ENCODE measurements around the gene PGM5.
"Not testable (repeated sequence)": the region's sequence is repeated elsewhere in the genome, so short reads cannot be mapped to it uniquely, and the experiment has no call there.

PGM5 gene

GRCh38 chr9:68356380-68357118 is at the start of gene PGM5:
Gene PGM5 (plus strand): TSS chr9:68356611. CDS start chr9:68357128, 517 bp downstream.
- not testable (repeated sequence) for DNase-seq (ENCODE audit: low spot score)

- not testable (repeated sequence) for DNase-seq (ENCODE audit: low spot score)
These were observed 49.3 kb upstream of the PGM5 start for GRCh38 chr9:68307127-68307526.

- not testable (repeated sequence) for DNase-seq (ENCODE audit: low spot score)
These were observed 48.8 kb upstream of the PGM5 start for GRCh38 chr9:68307654-68308053.

- not testable (repeated sequence) for DNase-seq (ENCODE audit: low spot score)
These were observed 45.2 kb upstream of the PGM5 start for GRCh38 chr9:68311208-68311607.

- DNase-seq (ENCODE audit: low spot score), result not testable (repeated sequence)
These were observed 38.2 kb upstream of the PGM5 start for GRCh38 chr9:68318209-68318608.

GRCh38 chr9:68323749-68324148 is 32.7 kb upstream of the PGM5 start:
- not testable (repeated sequence) for DNase-seq (ENCODE audit: low spot score)

- DNase-seq (ENCODE audit: low spot score), result not testable (repeated sequence)
These were observed 31.9 kb upstream of the PGM5 start for GRCh38 chr9:68324518-68324917.

GRCh38 chr9:68329106-68329505 is 27.3 kb upstream of the PGM5 start:
- not testable (repeated sequence) for DNase-seq (ENCODE audit: low spot score)

- DNase-seq (ENCODE audit: low spot score), result not testable (repeated sequence)
These were observed 25.8 kb upstream of the PGM5 start for GRCh38 chr9:68330531-68331173.

- DNase-seq (ENCODE audit: low spot score), result not testable (repeated sequence)
These were observed 24.3 kb upstream of the PGM5 start for GRCh38 chr9:68332122-68332521.

GRCh38 chr9:68335935-68336334 is 20.5 kb upstream of the PGM5 start:
- not testable (repeated sequence) for DNase-seq (ENCODE audit: low spot score)

- not testable (repeated sequence) for DNase-seq (ENCODE audit: low spot score)
These were observed 19.6 kb upstream of the PGM5 start for GRCh38 chr9:68336639-68337339.

- DNase-seq (ENCODE audit: low spot score), result not testable (repeated sequence)
These were observed 18.4 kb upstream of the PGM5 start for GRCh38 chr9:68338000-68338399.

GRCh38 chr9:68342265-68343025 is 14.0 kb upstream of the PGM5 start:
- DNase-seq (ENCODE audit: low spot score), result not testable (repeated sequence)

GRCh38 chr9:68343242-68343641 is 13.2 kb upstream of the PGM5 start:
- not testable (repeated sequence) for DNase-seq (ENCODE audit: low spot score)

GRCh38 chr9:68343992-68344391 is 12.4 kb upstream of the PGM5 start:
- not testable (repeated sequence) for DNase-seq (ENCODE audit: low spot score)

GRCh38 chr9:68351689-68352088 is 4.7 kb upstream of the PGM5 start:
- DNase-seq (ENCODE audit: low spot score), result not testable (repeated sequence)

GRCh38 chr9:68355993-68356379 is 425 bp upstream of the PGM5 start:
- not testable (repeated sequence) for DNase-seq (ENCODE audit: low spot score)

- not testable (repeated sequence) for DNase-seq (ENCODE audit: low spot score)
These were observed 806 bp downstream of the PGM5 start for GRCh38 chr9:68357119-68357714.

GRCh38 chr9:68366933-68367547 is 10.6 kb downstream of the PGM5 start:
- not testable (repeated sequence) for DNase-seq (ENCODE audit: low spot score)

GRCh38 chr9:68375789-68376188 is 19.4 kb downstream of the PGM5 start:
- DNase-seq (ENCODE audit: low spot score), result not testable (repeated sequence)

Data from SW480 (cell line).